ENCODE results near the gene MSANTD2.

- TF ChIP-seq POLR2A (IDR thresholded peaks at IDR 0.05) (no peak), CTCF (IDR thresholded peaks at IDR 0.05) (no peak), POLR2AphosphoS5 (IDR thresholded peaks at IDR 0.05; ENCODE audit: insufficient read depth in 1 of 2, low read depth in 1 of 2) (no peak)
Observed at GRCh38 chr11:124766156-124766555, 34.0 kb downstream of the MSANTD2 start.
